ENCODE results near the gene SULT1A1.
"Not testable (repeated sequence)": the region's sequence is repeated elsewhere in the genome, so short reads cannot be mapped to it uniquely, and the experiment has no call there.

SULT1A1 gene

GRCh38 chr16:28589930-28590329 is 19.9 kb downstream of the SULT1A1 start:
- DNase-seq = no peak

GRCh38 chr16:28589069-28589468 is 20.8 kb downstream of the SULT1A1 start:
- DNase-seq = no peak

GRCh38 chr16:28587386-28587785 is 22.5 kb downstream of the SULT1A1 start:
- no peak for DNase-seq

GRCh38 chr16:28586466-28586865 is 23.4 kb downstream of the SULT1A1 start:
- DNase-seq = no peak

GRCh38 chr16:28585674-28586073 is 24.2 kb downstream of the SULT1A1 start:
- DNase-seq = no peak

GRCh38 chr16:28580726-28581315 is 29.0 kb downstream of the SULT1A1 start:
- DNase-seq = no peak

GRCh38 chr16:28575446-28576109 is 34.3 kb downstream of the SULT1A1 start:
- DNase-seq = no peak

GRCh38 chr16:28574925-28575324 is 34.9 kb downstream of the SULT1A1 start:
- no peak for DNase-seq

GRCh38 chr16:28573738-28574718 is 35.8 kb downstream of the SULT1A1 start:
- no peak for DNase-seq

GRCh38 chr16:28572696-28573510 is 36.9 kb downstream of the SULT1A1 start:
- DNase-seq = no peak

- DNase-seq = no peak
These were observed 39.7 kb downstream of the SULT1A1 start for GRCh38 chr16:28569968-28570752.

- DNase-seq = no peak
These were observed 40.8 kb downstream of the SULT1A1 start for GRCh38 chr16:28569021-28569420.

GRCh38 chr16:28567292-28567691 is 42.6 kb downstream of the SULT1A1 start:
- DNase-seq = no peak

- not testable (repeated sequence) for DNase-seq
These were observed 43.5 kb downstream of the SULT1A1 start for GRCh38 chr16:28566233-28566925.

- no peak for DNase-seq
These were observed 46.6 kb downstream of the SULT1A1 start for GRCh38 chr16:28563218-28563617.

GRCh38 chr16:28562199-28562598 is 47.6 kb downstream of the SULT1A1 start:
- no peak for DNase-seq

- no peak for DNase-seq
These were observed 48.2 kb downstream of the SULT1A1 start for GRCh38 chr16:28561557-28562187.

- DNase-seq = no peak
These were observed 51.4 kb downstream of the SULT1A1 start for GRCh38 chr16:28558456-28558855.

GRCh38 chr16:28556914-28557320 is 52.9 kb downstream of the SULT1A1 start:
- no peak for DNase-seq

GRCh38 chr16:28555561-28555960 is 54.3 kb downstream of the SULT1A1 start:
- no peak for DNase-seq

Data from CD4-positive, alpha-beta T cell treated with Interleukin-17A for 4 hours (primary cell).